ENCODE measurements around the gene HNRNPAB.

HNRNPAB gene

DNA sequence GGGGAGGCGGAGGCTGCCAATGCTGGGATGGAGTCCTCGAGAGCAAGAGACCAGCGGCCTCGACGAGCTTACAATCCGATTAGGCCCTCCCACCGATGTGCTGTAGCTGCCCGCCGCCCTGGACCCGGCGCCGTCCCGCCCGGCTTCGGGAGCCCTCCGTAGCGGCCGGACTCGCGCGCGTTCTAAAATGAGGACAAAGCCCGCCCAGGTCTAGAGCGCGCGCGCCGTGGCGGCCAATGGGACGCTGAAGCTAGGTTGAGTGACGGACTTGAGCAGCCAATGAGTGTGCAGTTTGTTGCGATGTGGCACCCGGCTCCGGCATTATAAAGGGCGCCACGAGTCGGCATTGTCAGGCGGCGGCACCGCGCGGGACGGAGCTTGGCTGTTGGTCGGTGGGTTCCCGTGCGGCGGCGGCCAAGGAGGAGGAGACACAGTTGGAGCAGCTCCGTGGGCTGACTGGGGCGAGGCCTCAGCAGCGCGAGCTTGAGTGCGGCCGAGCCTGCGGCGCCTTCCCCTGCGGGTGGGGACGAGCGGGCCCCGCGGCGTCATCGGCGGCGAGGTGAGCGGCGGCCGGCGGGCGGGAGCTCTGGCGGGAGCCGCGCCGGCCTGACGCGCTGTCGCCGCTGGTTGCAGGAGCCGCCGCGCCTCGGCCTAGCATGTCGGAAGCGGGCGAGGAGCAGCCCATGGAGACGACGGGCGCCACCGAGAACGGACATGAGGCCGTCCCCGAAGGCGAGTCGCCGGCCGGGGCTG lies at the start of gene HNRNPAB:
Gene HNRNPAB (plus strand): TSS at position 352 of the 753 bp plus-strand sequence. CDS start 305 bp downstream, at position 657.
- peak; percentile 96 for DNase-seq

DNA sequence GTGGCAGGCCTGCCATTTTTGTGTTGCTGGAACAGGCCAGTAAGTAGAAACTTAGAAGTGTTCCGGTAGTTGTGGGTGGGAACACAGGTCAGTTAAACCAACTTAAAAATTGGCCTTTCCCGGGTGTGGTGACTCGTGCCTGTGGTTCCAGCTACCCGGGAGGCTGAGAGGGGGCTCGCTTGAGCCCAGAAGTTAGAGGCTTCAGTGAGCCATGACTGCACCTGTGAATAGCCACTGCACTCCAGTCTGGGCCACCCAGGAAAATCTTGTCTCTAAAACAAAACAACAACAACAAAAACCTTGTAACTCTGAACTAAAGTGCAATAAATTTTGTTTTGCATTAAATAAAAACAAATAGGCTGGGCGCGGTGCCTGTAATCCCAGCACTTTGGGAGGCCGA lies 49.3 kb upstream of the HNRNPAB start:
- no peak for DNase-seq

DNA sequence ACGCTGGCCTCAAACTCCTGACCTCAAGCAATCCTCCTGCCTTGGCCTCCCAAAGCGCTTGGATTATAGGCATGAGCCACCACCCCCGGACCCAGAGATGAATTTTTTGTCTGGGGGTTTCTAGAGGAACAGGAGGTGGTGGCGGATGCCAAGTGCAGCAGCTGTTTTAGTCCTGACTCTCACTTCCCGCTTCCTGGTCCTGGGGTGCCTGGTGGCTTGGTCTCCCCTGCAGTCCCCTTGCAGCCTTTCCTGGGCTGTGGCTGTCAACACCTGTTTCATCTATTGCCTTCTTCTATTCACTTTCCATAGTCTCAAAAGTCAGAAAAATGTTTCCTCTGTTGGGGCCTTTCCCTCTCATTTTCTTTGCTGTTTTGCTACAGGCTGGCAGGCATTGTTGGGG lies 44.2 kb upstream of the HNRNPAB start:
- no peak for DNase-seq

DNA sequence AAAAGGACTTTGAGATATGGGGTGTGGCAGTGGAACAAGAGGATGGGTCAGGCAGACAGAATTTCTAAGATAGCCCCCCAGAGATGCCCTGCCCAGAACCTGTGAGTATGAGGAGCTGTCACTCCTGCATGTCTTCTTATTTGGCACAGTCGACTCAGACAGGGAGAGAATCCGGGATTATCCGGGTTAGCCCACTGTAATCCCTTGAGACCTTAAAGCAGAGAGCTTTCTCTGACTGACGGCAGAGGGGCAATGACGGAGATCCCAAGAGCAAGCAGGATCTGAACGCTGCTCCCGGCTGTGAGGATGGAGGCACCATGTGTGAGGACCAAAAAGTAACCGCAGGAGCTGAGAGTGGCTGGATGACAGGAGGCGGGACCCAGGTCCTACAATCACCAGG lies 41.9 kb upstream of the HNRNPAB start:
- no peak for DNase-seq

DNA sequence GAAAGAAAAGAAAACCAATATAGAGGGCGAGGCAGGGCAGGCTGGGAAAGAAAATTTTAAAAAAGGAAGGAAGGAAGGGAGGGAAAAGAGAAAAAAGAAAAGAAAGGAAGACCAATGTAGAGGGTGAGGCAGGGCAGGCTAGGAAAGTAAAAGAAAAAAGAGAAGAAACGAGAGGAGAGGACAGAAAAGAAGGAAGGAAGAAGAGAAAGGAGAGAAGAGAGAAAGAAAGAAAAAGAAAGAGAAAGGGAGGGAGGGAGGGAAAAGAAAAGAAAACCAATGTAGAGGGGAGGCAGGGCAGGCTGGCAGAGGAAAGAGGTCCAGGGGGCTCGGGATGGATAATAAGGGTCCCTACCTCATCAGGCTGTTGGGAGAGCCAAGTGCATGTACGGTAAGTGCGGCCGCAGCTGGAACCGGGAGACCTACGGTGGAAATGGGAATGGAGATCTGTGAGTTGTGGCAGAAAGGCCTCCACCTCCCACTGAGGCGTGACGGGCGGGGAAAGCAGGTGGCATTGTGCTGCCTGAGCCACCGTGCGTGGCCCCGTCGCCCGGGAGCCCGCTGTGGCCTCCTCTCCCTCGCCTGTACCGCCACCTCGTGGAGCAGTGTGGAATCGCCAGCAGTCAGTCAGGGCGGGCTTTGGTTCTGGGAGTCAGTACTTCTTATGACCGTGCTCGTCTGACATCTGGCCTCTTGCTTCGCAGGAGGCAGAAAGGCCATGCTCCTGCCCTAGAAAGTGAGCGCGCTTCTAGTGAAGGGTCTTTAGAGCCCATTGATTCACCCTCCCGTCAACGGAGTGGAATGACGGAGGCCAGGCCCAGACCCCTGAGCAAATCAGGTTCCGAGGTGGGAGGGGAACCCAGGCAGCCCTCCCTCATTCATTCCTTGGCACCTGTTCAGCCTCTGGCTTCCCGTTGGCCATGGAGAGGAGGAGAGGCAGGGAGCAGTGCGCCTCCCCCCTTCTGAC lies 40.3 kb upstream of the HNRNPAB start:
- peak; percentile 77 for DNase-seq

DNA sequence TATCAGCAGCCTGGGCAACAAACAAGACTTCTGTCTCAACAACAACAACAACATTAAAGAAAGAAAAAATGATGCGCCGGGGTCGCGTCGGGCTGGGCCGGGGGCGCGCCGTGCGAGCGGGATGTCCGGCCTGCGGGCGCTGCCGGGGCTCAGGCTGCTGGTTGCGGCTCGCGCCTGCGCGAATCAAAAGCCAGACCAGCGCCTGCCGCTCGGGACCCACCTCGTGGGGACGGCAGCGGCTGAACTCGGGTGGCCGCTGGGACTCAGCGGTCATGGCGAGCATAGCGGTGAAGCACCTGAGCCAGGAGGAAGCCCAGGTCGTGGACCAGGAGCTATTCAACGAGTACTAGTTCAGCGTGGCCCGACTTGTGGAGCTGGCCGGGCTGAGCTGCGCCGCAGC lies 38.8 kb upstream of the HNRNPAB start:
- DNase-seq = no peak

DNA sequence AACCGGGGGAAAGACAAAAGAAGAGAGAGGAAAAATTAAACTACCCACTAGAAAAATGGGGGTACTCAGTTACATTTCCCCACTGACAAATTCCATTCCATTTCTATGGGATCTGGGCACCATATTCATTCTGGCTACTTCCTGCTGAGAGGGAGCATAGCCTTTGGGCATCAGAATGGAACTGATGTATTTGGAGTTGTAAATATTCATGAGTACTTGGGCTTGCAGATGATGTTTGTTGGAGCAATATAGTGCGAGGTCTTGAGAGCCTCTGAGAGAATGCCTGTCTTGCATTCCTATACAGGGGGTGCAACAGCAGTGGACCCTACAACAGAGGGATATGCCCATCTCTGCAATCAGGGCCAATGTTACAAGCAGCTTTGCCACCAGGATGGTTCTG lies 33.9 kb upstream of the HNRNPAB start:
- no peak for DNase-seq

DNA sequence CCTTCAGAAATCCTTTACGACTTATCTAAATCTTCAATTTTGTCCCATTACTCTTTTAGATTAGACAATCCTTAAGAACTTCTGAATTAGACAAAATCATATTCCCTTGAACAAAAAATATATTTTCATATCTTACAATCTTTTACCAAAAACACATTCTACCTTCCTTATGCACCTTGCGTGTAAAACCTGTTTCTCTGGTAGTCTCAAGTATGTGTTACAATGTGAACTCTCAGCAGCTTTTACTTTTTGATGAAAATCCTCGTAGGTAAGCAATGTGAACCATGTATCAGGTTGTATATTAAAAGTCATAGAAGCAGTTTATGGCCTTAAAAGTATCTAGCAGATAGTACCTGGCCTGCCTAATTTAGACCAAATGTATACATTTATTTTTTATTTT lies 29.9 kb upstream of the HNRNPAB start:
- DNase-seq = no peak

DNA sequence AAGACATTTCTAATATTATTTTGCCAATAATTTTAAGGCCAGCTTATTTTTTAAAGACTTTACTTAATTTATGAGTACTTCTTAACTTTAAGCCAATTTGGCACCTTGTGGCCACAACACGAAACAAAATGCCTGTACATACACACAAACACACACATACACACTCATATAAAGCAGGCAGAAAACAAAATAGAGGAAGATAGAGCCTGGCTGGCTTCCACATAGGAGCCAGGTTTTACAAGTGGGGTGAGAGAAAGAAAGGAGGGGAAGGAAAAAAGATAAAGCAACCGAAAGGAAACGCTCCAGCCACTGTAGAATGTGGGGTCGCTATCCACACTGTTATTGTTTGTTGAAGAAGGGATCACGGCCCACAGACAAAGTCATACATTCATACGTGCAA lies 27.5 kb upstream of the HNRNPAB start:
- no peak for DNase-seq

DNA sequence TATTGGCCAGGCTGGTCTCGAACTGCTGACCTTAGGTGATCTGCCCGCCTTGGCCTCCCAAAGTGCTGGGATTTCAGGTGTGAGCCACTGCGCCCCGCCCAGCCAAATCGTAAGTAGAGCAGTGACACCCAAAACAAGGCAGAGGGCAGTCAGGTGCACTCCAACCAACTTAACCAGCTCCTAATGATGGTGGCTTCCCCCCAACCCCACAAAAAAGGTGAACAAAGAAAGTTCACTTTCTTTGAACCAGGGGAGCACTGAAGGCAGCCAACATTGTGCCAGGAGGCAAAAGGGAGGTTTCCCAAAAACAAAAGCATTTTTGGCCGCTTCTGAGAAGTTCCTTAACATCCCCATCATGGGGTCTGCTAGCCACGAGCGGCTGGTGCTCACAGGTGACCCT lies 26.8 kb upstream of the HNRNPAB start:
- DNase-seq = no peak

DNA sequence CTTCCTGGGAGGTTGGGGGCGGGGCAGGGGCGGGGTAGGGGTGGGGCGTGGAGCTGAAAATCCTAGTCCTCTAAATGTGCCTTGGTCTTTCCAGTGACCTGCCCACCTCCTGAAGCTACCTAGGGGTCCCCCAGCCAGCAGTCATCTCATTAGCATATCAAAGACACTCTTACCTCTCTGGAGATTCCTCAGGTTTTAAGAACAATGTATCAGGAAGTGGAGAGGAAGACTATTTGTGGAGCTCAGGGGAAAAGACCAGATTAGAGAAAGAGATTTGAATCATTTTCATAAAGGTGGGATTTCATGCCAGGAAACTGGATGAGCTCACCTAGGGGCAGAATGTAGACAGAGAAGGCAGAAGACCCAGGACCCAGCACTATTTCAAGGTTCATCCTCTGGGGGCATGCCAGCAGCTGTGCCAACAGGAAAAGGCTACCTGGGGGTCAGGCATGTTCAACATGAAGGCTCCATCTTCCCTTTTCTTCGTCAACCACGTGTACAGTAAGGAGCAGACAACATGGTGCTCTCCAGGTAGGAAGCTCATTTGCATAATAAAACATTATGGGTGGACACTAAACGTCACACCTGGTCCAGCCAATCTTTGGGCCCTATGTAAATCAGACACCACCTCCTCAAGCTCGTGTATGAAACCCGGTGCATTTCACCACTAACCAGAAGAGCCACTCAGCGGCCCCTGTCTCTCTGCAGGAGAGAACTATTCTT lies 24.0 kb upstream of the HNRNPAB start:
- DNase-seq = no peak

DNA sequence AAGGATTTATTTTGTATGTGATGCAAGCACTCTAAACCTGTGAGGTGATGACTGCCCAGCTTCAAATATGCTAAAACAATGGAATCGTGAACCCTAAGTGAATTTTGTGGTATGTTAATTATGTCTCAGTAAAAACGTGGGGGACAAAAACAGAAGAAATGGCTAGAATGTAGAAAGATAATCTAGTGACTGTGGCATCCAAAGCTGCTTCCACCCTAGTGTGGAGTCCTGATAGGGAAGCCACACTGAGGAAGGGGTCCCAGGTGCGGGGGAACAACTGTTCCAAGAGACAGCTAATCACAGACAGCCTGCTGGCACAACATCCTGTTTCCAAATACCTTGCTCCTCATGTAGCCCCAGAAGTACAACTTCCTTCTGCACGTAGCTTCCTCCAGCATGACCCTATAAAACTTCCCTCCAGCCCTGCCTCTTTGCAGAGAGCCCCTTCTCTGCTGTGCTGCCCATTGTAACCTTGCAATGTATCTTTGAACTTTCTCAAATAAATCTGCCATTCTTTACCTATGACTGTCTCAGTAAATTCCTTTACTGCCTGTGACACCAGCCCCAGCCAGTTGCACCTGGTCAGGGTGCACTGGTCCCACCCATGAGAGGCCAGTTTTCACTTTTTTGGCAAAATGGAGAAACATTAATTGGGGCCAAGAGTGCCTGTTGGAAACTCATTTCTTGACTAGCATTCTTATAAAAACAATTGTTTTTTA lies 22.0 kb upstream of the HNRNPAB start:
- no peak for DNase-seq

DNA sequence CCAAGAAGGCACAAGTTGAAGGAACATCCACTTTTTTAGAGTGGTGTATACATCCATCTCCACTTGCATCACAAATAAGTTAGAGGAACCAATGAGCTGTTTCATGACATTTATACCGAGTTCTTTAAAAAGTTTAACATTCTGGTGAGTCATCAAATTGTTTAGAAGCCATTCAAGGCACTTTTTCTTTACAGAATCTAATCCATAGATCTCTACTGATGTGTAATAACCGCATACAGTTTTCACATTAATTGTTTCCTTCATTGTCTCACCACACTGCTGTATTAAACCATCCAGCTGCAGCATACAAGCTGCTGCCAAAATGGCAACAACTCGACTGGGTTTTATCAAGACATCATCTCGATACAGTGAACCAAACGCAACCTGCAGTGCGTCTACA lies 17.9 kb upstream of the HNRNPAB start:
- no peak for DNase-seq

DNA sequence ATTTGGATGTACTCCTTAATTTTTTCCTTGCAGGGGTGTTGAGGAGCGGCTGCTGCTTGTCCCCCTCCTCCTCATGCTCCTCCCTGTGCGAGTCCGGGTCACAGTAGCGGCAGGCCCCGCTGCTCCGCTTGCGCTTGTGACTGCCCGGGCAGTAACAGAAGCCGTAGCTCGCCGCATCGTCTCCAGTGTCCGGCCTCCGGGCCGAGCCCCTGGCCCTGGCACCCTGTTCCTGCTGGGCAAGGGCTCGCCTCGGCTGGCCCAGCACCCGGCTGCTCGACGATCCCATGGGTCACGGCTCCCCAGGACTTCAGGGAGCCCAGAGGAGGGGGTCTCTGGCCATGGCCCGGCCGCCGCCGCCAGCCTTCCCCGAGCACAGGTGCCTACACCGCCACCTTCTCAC lies 17.3 kb upstream of the HNRNPAB start, which contains the start of gene GMCL2:
Gene GMCL2 (minus strand): TSS at position 358 of the 400 bp plus-strand sequence. CDS start 72 bp downstream, at position 286.
- DNase-seq = no peak

DNA sequence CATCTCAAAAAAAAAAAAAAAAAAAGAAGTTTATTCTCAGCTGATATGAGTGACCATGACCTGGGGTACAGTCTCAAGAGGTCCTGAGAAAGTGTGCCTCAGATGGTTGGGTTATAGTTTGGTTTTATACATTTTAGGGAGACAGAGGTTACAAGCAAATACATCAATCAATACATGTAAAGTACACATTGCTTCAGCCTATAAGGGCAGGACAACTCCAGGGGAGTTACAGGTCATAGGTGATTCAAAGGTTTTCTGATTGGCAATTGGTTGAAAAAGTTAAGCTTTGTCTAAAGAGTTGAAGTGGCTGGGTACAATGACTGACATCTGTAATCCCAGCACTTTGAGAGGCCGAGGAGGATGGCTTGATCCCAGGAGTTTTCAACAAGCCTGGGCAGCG lies 14.9 kb upstream of the HNRNPAB start:
- DNase-seq = no peak

DNA sequence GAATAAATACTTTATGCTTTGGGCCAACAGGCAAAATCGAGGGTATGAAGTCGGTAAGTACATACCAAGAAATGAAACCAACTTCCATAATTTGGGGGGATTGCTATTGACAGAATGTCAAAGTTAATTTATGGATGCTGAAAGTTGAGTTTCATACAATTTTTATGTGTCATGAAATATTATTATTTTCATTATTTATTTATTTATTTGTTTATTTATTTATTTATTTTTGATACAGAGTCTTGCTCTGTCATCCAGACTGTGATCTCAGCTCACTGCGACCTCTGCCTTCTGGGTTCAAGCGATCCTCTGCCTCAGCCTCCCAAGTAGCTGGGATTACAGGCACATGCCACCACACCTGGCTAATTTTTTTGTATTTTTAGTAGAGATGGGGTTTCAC lies 12.7 kb upstream of the HNRNPAB start:
- no peak for DNase-seq

DNA sequence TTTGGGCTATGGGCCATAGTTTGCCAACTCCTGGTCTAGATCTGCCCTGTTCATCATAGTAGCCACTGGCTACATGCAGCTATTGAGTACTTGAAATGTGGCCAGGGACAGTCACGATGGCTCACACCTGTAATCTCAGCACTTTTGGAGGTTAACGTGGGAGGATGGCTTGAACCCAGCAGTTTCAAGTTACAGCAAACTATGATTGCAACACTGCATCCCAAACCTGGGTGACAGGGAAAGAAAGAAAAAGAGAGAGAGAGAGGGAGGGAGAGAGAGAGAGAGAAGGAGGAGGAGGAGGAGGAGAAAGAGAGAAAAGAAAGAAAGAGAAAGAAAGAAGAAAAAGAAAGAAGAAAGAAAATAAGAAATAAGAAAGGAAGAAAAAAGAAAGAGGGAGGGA lies 12.1 kb upstream of the HNRNPAB start:
- no peak for DNase-seq

DNA sequence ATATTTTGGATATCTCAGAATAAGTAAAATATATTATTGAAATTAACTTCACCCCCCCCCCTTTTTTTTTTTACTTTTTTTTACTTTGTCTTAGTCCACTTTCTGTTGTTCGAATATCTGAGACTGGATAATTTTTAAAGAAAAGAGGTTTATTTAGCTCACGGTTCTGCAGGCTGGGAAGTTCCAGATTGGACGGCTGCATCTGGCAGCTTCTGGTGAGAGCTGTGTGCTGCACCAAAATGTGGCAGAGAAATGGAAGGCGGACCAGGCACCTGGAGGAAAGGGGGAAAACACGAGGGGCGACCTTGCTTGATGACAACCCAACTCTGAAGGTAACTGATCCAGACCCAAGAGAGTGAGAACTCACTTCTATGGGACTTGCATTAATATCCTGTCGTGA lies 11.5 kb upstream of the HNRNPAB start:
- DNase-seq = no peak

DNA sequence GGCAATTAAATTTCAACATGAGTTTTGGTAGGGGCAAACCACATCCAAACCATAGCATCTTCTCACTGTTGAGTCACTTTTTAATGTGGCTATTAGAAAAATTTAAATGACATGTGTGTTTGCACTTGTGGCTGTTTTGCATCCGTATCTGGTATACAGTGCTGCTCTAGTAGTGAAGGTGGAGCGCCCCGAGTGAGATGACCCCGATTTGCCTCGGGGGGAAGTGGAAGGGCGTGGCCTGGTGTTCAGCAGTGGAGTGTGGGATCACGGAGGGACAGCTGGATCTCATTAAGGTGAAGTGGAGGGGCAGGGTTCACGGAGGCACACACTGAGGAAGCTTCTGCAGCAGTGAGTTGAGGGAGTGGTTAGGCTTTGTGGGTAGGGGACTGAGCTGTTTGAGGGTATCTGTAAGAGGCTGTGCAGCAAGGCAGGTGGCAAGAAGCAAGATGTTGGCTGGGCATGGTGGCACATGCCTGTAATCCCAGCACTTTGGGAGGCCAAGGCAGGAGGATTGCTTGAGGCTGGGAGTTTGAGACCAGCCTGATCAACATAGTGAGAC lies 11.0 kb upstream of the HNRNPAB start:
- no peak for DNase-seq

DNA sequence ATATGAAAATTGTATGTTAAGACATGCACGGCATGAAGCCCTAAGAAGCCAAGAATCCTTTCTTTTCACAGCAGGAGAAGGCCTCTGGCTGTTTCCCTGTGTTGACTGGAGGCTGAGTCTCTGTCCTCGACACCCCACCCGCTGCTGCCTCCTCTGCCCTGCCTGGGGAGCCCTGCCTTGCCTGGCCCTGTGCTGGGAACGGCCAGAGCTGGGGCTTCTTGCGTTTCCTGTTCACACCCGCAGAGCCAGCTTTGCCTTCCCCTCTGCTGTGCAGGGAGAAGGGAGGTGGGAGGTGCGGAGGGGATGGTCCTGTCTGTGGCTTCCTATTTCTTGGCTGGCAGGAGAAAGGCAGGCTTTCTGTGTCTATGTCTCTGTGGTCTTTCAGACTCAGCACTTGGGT lies 10.3 kb upstream of the HNRNPAB start:
- DNase-seq = no peak

DNA sequence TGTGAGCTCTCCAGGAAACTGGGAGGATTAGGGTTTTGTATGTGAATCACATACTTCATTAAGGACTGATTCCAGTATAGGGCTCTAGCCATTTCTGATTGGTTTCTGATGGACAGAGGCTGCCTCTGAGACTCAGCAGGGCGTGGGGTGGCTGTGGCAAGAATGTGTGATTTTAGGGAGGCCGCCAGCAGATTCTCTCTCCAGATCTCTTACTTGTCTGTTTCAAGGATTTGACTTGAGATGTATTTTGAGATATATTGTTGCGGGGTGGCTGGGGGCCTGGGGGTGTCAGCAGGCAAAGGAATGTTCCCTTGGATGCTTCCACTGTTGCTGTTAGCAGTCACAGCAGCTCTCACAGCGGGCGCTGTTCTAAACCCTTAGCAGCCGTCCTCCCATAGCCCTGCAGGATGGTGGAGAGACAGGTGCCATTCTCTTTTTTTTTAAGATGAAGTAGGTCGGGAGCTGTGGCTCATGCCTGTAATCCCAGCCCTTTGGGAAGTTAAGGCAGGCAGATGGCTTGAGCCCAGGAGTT lies 8.0 kb upstream of the HNRNPAB start:
- DNase-seq = no peak

DNA sequence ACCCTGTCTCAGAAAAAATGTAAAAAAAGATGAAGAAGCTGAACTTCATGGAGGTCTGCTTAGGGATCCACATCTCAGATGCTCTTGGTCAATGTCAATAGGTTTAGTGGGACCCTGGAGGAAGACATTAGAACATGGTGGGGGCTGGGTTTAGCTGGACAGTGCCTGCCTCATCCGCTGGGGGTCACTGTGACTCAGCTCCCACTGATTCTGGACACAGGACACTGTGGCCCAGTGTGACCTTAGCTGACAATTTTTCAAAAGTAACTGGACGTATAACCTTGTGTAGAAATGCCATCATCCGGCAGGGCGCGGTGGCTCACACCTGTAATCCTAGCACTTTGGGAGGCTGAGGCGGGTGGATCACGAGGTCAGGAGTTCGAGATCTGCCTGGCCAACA lies 7.3 kb upstream of the HNRNPAB start:
- DNase-seq = no peak

All from left hindlimb (tissue), 1 donor.